ENCODE results near the gene AFAP1.

The AFAP1 gene

DNA sequence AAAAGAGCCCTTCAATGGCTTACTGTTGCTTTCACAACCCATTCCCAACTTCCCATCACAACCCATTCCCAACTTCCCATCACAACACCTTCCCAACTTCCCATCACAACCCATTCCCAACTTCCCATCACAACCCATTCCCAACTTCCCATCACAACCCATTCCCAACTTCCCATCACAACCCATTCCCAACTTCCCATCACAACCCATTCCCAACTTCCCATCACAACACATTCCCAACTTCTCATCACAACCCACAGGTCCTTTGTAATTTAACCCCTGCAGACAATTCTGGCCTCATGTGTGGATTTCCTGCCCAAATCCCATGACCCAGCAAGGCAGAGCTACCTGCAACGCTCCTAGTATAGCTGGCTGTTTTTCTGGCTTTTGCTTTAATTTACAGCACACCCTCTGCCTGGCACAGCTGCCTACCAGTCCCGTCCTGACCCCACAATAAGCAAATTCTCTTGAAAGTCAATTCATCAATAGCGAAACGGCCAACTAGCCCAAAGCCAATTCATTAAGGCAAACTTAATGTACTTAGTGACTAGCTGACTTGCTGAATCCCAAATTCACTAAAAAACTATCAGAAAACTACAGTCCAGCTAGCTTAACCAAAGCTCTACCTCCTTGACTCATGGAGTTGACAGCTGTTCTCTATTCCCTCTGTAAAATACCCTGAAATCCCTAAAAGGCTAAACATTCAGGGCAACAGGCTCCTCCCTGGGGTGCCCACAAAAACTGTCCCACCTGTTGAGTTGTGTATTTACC is 75.6 kb downstream of the AFAP1 start:
- DNase-seq (ENCODE audit: low read depth) = no peak

DNA sequence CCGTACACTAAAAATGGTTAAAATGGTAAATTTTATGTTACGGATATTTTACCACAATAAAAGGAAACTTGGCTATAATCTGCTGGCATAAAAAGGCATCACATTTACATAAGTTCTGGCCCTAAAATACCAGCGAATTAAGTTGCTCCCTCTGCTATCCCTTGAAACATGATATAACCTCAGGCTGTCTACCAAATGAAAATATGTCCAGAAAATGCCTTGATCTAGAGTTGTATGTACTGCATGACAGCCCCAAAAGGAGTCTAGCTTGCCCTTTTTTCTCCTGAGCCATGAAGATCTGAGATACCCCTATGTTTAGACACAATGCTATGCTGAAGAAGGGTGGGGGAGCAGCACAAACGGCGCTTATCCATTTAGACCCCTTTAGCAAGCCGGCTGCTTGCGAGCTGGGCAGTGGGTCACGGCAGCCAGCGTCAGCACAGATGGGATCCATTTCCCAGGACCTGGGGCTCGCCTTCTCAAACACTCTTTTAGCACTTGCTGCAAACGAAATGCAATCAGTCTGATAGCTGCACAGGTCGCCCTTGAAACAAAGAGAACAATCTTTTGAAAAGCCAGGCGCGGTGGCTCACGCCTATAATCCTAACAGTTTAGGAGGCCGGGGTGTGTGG is 77.0 kb downstream of the AFAP1 start:
- no peak for DNase-seq (ENCODE audit: low read depth)

DNA sequence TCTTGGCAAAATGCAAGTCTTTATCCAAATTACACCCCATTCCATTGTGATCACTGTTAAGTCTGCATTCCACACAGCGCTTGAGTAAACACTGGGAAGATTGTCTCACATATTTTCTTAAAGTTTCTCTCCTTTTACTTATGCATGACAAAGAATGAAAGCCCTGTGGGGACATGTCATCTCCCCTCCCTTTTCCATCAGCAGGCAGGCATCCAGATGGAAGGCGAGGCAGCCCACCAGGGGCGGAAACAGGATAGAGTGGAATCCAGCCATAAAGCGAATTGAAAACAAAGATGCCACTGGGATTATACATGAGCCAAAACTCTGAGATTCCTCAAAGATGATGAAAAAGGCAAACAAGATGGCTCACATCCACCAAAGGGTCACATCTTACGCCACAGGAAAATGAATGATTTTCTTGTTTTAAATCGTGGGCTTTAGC is 78.2 kb downstream of the AFAP1 start:
- DNase-seq (ENCODE audit: low read depth) = peak; percentile 84

- no peak for DNase-seq (ENCODE audit: low read depth)
These were observed 79.0 kb downstream of the AFAP1 start for GRCh38 chr4:7860600-7861163.

DNA sequence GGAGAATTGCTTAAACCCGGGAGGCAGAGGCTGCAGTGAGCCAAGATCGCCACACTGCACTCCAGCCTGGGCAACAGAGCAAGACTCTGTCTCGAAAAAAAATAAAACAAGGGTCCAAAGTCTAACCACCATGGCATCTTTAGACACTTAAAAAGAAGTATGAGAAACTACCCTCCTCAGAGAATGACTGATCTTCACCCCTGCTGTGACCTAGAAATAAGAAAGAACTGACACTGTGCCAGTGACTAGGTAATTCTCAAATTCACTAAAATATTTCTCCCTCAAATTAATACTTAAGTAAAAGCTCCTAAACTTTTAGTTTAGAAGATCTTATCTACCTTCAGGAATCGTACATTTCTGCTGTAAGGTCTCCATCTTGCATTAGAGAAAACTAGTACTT is 80.3 kb downstream of the AFAP1 start:
- no peak for DNase-seq (ENCODE audit: low read depth)

- DNase-seq (ENCODE audit: low read depth) = no peak
These were observed 81.2 kb downstream of the AFAP1 start for GRCh38 chr4:7858498-7858897.

- DNase-seq (ENCODE audit: low read depth) = no peak
These were observed 81.7 kb downstream of the AFAP1 start for GRCh38 chr4:7857993-7858392.

DNA sequence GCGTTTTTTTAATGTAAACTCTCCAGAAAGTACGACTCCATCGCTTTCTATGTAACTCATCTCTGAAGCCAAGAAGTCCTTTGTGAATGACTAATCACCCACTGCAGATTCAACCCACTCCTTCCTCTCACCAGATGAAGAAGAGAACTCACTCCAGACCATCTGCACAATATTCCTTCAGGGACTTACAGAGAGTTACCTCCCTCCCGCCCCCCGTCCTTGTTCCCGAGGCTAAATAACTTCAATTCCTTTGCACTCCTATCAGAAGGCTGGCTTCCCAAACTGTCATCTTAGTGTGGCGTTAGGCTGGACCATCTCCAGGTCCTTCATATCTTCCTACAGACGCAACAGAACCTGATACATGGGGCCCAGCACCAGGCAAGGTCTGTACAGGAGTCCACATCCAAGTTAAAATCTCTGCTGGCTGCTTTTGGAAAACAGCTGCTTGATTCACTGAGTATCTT is 82.4 kb downstream of the AFAP1 start:
- peak; percentile 82 for DNase-seq (ENCODE audit: low read depth)

GRCh38 chr4:7855731-7856130 is 83.9 kb downstream of the AFAP1 start:
- no peak for DNase-seq (ENCODE audit: low read depth)

DNA sequence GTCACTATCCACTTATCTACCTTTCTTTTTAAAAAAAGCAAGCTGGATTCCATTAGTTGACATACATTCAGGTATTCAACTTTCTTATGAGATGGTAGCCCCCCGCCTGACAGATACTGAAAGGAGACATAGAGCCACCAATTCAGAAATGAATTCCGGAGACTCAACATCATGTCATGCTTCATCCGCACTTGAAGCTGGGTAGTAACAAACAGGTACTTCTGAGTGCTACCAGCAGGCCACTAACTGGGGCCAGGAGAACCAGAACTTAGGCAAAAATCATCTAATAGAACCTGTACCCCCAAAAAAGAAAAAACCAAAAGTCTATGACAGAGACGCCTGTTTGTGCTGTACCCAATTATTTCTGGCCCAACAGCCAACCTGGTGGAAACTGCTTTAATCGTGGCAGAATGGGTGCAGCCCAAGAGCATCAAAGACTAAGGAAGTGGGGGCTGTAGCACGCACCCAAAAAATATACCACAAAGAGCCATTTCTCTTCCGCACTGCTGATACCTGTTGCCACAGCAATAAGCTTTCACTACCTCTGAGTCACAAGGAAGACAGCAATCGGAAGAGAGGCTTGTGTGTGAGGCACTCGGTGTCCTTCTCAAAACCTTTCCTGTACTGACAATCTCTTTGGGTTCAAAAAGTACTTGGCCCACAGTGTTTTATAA is 84.8 kb downstream of the AFAP1 start:
- no peak for DNase-seq (ENCODE audit: low read depth)

DNA sequence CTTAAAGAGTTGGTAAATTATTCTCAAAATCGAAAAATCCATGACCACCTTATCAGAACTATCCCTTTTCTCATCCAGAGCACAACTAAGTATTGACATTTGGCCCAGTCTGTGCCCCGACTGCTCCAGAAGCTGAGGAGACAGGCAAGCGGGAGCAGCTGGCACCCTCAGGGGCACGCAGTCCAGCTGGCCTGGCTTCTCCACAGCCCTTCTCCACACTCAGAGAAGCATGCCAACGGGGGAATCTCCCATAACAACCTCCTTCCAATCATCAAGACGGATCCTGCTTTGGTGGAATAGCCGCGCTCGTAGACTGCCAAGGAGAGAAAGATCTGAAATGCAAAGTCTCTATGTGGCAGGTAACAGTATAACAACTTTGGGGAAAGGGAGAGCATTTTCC is 85.4 kb downstream of the AFAP1 start:
- no peak for DNase-seq (ENCODE audit: low read depth)

- DNase-seq (ENCODE audit: low read depth) = no peak
These were observed 86.4 kb downstream of the AFAP1 start for GRCh38 chr4:7853271-7853670.

GRCh38 chr4:7852568-7853185 is 87.0 kb downstream of the AFAP1 start:
- peak; percentile 54 for DNase-seq (ENCODE audit: low read depth)

DNA sequence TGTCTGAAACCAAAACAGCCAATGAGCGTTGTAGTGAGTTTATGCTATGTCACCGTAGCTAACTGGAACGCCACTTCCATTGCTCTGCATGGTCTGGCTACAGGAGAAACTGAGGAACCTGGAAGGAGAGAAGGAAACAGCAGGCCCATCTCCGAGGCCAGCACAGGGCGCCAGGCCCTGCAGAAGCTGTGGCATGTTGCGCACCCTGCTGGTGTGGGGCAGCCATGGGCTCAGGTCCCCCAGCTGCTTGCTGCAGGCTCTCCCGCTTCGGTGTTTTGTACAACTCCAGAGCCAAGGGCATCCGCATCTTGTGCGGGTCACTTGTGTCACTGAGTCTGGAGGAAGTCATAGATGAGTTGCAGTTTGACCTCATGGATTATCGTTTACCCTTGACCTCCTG is 89.2 kb downstream of the AFAP1 start:
- no peak for DNase-seq (ENCODE audit: low read depth)

DNA sequence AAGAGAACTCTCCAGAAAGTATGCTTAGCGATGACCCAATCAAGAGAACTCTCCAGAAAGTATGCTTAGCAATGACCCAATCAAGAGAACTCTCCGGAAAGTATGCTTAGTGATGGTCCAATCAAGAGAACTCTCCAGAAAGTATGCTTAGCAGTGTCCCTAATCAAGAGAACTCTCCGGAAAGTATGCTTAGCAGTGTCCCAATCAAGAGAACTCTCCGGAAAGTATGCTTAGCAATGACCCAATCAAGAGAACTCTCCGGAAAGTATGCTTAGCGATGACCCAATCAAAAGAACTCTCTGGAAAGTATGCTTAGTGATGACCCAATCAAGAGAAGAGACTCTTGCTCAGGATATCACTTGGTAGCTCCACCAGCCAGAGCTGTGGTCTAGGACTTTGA is 92.5 kb downstream of the AFAP1 start:
- DNase-seq (ENCODE audit: low read depth) = no peak

DNA sequence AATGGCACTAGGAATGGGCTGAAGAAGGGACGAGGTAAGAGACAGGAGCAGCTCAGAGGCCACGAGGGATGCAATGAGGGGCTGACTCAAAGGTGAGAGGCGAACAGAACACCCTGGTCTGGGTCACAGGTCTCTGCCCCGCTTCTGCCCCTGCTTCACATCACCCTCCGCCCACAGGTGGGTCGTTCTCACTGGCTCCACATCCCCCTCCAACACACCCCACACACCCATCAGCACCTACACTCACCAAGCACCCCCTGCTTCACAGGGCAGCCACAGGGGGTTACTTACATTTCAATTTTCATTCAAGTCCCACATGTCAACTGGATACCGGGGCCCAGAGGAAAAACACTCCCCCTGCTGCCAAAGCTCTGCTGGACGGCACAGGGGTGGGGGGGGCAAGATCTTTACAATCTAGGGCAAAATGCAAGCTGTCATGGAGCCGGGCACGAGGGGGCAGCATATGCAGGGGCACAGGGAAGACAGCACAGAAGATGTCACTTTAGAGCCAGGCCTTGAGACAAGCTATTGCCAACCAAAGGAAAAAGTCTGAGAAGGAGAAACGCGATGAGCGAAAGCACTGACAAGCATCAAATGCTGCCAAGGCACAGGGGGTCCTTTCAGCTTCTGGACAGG is 94.0 kb downstream of the AFAP1 start:
- no peak for DNase-seq (ENCODE audit: low read depth)

- DNase-seq (ENCODE audit: low read depth) = peak; percentile 98
These were observed 95.1 kb downstream of the AFAP1 start for GRCh38 chr4:7844594-7844991.

- DNase-seq (ENCODE audit: low read depth) = peak; percentile 94
These were observed 95.6 kb downstream of the AFAP1 start for GRCh38 chr4:7843831-7844593.

GRCh38 chr4:7842384-7843279 is 97.0 kb downstream of the AFAP1 start:
- DNase-seq (ENCODE audit: low read depth) = peak; percentile 98

- no peak for DNase-seq (ENCODE audit: low read depth)
These were observed 97.8 kb downstream of the AFAP1 start for GRCh38 chr4:7841894-7842293.
